HL-60 (cell line): ENCODE data around the gene NEU2.

Experiments used
- DNase-seq, 2 experiments: peaks; one replicate each; pipeline ENCODE4 v3.0.0-alpha.2; 2010 to 2020; ENCODE audit warnings: low read depth in 1 of 2, low spot score in 1 of 2
- H3K27ac ChIP-seq: fragments of 250-450 bp; sonication (Bioruptor Pico); replicated peaks from 2 replicates; pipeline ENCODE4 v1.5.1; 2020; ENCODE audit warnings: mild to moderate bottlenecking, moderate library complexity
- H3K27me3 ChIP-seq: fragments of 250-450 bp; sonication (Bioruptor Pico); 2 replicates; pipeline ENCODE4 v1.5.1; 2021; ENCODE audit warnings: mild to moderate bottlenecking, moderate library complexity; ENCODE audit not compliant: insufficient read depth, poor library complexity, severe bottlenecking
- H3K4me3 ChIP-seq: replicated peaks from 2 replicates; pipeline ENCODE4 v1.5.1; 2011; ENCODE audit warnings: mild to moderate bottlenecking, control low read depth, low read length; ENCODE audit not compliant: insufficient read depth
- CTCF ChIP-seq: IDR thresholded peaks from one replicate; pipeline ENCODE4 v1.5.1; 2011; ENCODE audit warnings: low read length, control low read depth, inconsistent platforms; ENCODE audit not compliant: insufficient read depth
- GABPA ChIP-seq: IDR thresholded peaks from 2 replicates; pipeline ENCODE4 v1.6.1; 2012; ENCODE audit warnings: low read depth
- POLR2AphosphoS5 ChIP-seq: IDR thresholded peaks from 2 replicates; pipeline ENCODE4 v1.6.1; 2012; ENCODE audit warnings: low read depth
- REST ChIP-seq: IDR thresholded peaks from 2 replicates; pipeline ENCODE4 v1.6.1; 2012; ENCODE audit warnings: low read depth; ENCODE audit not compliant: insufficient replicate concordance
- SPI1 ChIP-seq: IDR thresholded peaks from 2 replicates; pipeline ENCODE4 v1.6.1; 2012; ENCODE audit warnings: low read depth, mild to moderate bottlenecking, borderline replicate concordance

The NEU2 gene

GRCh38 chr2:233053928-233054784 lies 21.7 kb downstream of the NEU2 start:
- Histone ChIP-seq H3K27ac (no peak overlapping the region), H3K4me3 (no peak overlapping the region), H3K27me3 (no peaks in the 10 kb centered on the region)
- TF ChIP-seq SPI1 (no peak), CTCF (peak; percentile 87)
- DNase-seq, result peak in 1 of 2 experiments; percentile 53

GRCh38 chr2:233055362-233055761 lies 22.9 kb downstream of the NEU2 start:
- no peak overlapping the region for H3K4me3 ChIP-seq
- DNase-seq, result no peak
- H3K27ac ChIP-seq, result no peak overlapping the region
- TF ChIP-seq SPI1 (no peak), GABPA (no peak), POLR2AphosphoS5 (no peak), CTCF (no peak), REST (no peak)
- no peaks in the 10 kb centered on the region for H3K27me3 ChIP-seq

- Histone ChIP-seq H3K27ac (no peak overlapping the region), H3K4me3 (no peak overlapping the region), H3K27me3 (no peaks in the 10 kb centered on the region)
- TF ChIP-seq SPI1, result no peak
- TF ChIP-seq POLR2AphosphoS5, result no peak
- TF ChIP-seq REST, result no peak
- no peak for TF ChIP-seq CTCF
- TF ChIP-seq GABPA, result no peak
- no peak for DNase-seq
Measured at GRCh38 chr2:233056961-233057605, 24.6 kb downstream of the NEU2 start.
